Activated naive CD4-positive, alpha-beta T cell treated with anti-CD3 and anti-CD28 coated beads, Interleukin-2, amount 10 ng/mL, durations not matched to agents 7 days and 5 days (primary cell): ENCODE results near the gene PMEPA1.

Experiments
- CTCF ChIA-PET: fragments of 350-600 bp; sonication (Branson Sonifier 250); formaldehyde crosslinking; loops from one replicate; lab custom pipeline; 2021; ENCODE audit warnings: antibody characterized with exemption; lab: Charles Lee
- DNase-seq: peaks from one replicate; pipeline ENCODE4 v3.0.0-alpha.2; 2020
- H3K27ac Mint-ChIP-seq: one replicate; pipeline ENCODE4 v1.8.0; 2021; ENCODE audit warnings: mild to moderate bottlenecking, moderate library complexity, mixed read lengths
- H3K27me3 Mint-ChIP-seq: one replicate; pipeline ENCODE4 v1.8.0; 2021; ENCODE audit warnings: mild to moderate bottlenecking, mixed read lengths
- H3K36me3 Mint-ChIP-seq: one replicate; pipeline ENCODE4 v1.8.0; 2021; ENCODE audit warnings: mixed read lengths
- H3K4me1 Mint-ChIP-seq: one replicate; pipeline ENCODE4 v1.8.0; 2021; ENCODE audit warnings: mixed read lengths
- H3K4me3 Mint-ChIP-seq: one replicate; pipeline ENCODE4 v1.8.0; 2021; ENCODE audit warnings: mild to moderate bottlenecking, moderate library complexity, mixed read lengths
- H3K9me3 Mint-ChIP-seq: one replicate; pipeline ENCODE4 v1.8.0; 2021; ENCODE audit warnings: mixed read lengths

Gene PMEPA1

DNA sequence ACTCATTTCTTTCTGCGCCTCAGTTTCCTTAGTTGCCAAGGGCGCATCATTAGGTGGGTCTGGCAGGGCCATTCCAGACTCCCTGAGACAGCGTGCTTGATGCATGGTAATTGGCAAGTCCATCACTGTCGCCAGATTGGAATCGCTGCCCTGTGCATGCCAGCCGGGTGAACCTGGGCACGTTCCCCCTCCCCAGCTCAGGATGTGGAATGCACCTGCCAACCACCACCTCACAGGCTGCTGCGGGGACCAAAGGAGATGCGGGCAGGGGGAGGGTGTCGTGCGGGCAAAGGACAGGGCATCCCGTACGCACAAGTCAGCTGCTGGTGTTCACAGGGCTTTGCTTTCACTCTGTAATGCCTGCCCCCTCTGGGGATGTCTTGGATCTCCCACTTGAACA, 36.4 kb upstream of the PMEPA1 start:
- H3K27me3 Mint-ChIP-seq: peaks cover 51% of the 10 kb centered on the region
- no peak overlapping the region for H3K27ac Mint-ChIP-seq
- no peak overlapping the region for H3K4me3 Mint-ChIP-seq
- CTCF ChIA-PET: no interaction called here
- peaks cover 12% of the 10 kb centered on the region for H3K4me1 Mint-ChIP-seq
- no peaks in the 10 kb centered on the region for H3K36me3 Mint-ChIP-seq
- DNase-seq: no peak
- no peaks in the 10 kb centered on the region for H3K9me3 Mint-ChIP-seq

DNA sequence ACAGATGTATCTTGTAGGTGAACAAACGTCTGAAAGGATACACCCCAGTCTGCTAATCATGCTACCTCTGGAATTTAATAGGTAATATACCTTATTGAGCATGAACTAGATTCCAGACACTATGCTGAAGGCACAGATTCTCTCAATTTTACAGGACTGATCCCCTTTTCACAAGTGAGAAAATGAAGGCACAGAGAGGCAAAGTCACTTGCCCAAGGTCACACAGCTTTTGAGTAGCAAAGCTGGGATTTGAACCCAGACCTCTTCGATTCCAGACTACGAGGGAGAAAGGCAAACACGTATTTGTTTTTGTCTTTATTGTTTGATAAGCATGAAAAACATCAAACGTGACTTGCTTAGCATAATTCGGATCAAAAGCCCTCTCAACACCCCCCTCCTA, 34.4 kb upstream of the PMEPA1 start:
- no peak overlapping the region for H3K4me3 Mint-ChIP-seq
- H3K27me3 Mint-ChIP-seq: peaks cover 34% of the 10 kb centered on the region
- no peaks in the 10 kb centered on the region for H3K36me3 Mint-ChIP-seq
- CTCF ChIA-PET: no interaction called here
- no peak overlapping the region for H3K27ac Mint-ChIP-seq
- no peak for DNase-seq
- H3K4me1 Mint-ChIP-seq: peaks cover 9% of the 10 kb centered on the region
- no peaks in the 10 kb centered on the region for H3K9me3 Mint-ChIP-seq

DNA sequence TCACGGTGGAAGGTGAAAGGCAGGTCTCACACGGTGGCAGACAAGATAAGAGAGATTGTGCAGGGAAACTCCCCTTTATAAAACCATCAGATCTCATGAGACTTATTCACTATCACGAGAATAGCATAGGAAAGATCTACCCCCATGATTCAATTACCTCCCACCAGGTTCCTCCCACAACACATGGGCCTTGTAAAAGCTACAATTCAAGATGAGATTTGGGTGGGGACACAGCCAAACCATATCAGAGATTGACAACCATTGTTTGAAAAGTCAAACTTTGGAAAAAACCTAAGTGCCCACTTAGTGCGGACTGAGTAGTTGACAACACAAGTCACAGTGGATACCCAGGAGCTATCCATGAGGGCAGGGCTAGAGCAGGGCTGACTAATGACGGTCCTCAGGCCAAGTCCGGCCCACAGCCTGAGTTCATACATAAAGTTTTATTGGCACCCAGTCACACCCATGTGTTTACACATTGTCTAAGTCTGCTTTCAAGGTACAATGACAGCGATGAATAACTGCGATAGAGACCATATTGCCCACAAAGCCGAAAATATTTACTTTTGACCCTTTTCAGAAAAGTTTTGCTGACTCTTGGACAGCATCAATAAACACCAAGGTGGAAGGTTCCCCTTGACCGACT, 33.8 kb upstream of the PMEPA1 start:
- CTCF ChIA-PET: no interaction called here

DNA sequence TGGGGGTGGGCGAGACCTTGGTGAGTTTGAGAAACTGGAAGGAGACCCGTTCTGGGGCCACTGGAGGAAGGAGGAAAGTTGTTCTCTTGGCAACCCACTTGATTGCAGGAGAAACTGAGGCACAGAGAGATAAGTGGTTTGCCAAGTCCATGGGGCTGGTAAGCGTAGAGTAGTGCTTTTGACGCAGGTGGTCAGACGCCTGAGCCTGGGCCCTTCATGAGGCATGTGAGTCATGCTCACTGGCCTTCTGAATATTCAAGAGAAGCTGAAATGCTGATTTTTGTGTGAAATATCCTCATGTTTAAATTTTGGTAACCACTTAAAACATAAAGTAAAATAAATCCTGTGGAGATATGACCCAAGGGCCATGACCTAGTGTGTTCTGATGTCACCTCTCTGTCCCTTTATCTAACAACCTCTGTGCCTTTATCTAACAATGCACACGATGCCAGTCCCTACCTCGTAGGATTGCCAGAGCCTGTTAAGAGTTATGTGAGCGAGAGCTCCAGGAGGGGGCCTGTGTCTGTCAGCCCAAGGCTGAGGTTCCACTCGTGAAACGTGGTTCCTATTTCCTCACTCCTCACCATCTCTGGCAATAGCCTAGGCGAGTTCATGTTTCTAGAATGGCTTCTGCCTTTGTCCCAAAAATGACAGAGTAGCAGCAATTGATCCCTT, 32.8 kb upstream of the PMEPA1 start:
- DNase-seq: no peak
- CTCF ChIA-PET: no interaction called here
- no peak overlapping the region for H3K4me3 Mint-ChIP-seq
- no peaks in the 10 kb centered on the region for H3K9me3 Mint-ChIP-seq
- H3K36me3 Mint-ChIP-seq: no peaks in the 10 kb centered on the region
- no peak overlapping the region for H3K27ac Mint-ChIP-seq
- peaks cover 20% of the 10 kb centered on the region for H3K27me3 Mint-ChIP-seq
- no peaks in the 10 kb centered on the region for H3K4me1 Mint-ChIP-seq

More for the DNA sequence above, 33.8 kb upstream of the PMEPA1 start:
- no peak overlapping the region for H3K27ac Mint-ChIP-seq
- H3K4me1 Mint-ChIP-seq: peaks cover 3% of the 10 kb centered on the region
- DNase-seq: no peak
- H3K9me3 Mint-ChIP-seq: no peaks in the 10 kb centered on the region
- no peaks in the 10 kb centered on the region for H3K36me3 Mint-ChIP-seq
- H3K4me3 Mint-ChIP-seq: no peak overlapping the region
- peaks cover 28% of the 10 kb centered on the region for H3K27me3 Mint-ChIP-seq

DNA sequence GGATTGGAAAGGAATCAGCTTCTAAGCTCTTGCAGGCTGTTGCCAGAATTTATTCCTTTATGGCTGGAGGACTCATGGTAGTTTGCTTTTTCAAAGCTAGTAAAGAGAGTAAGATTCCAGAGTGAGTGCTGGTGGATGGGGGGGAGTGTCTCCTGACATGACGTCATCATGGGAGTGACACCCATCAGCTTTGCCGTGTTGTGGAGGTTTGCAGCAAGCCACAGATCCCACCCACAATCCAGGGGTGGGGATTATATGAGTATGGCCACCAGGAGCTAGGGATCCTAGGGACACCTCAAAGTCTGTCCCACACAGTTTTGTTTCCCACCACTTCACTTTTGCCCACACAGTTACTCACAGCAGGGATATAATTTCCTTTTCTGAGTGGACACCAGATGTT, 28.7 kb upstream of the PMEPA1 start:
- Mint-ChIP-seq H3K27me3 (peaks cover 22% of the 10 kb centered on the region), H3K4me1 (no peaks in the 10 kb centered on the region), H3K4me3 (no peak overlapping the region), H3K36me3 (no peaks in the 10 kb centered on the region), H3K9me3 (no peaks in the 10 kb centered on the region), H3K27ac (no peak overlapping the region)
- DNase-seq: no peak
- CTCF ChIA-PET: no interaction called here

DNA sequence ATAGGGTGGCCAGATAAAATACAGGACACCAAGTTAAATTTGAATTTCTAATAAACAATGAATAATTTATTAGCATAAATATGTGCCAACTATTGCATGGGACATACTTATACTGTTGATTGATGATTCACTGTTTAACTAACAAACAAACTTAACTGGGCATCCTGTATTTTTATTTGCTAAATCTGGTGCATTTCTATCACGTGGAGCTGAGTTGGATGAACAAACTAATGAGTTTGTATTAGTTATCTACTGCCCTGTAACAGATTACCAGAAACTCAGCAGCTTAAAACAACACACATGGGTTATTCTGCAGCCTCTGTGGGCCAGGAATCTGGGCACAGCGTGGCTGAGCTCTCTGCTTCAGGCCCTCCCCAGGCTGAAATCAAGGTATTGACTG, 28.2 kb upstream of the PMEPA1 start:
- no peak overlapping the region for H3K4me3 Mint-ChIP-seq
- no peak for DNase-seq
- CTCF ChIA-PET: no interaction called here
- no peaks in the 10 kb centered on the region for H3K9me3 Mint-ChIP-seq
- no peaks in the 10 kb centered on the region for H3K4me1 Mint-ChIP-seq
- no peaks in the 10 kb centered on the region for H3K36me3 Mint-ChIP-seq
- H3K27ac Mint-ChIP-seq: no peak overlapping the region
- H3K27me3 Mint-ChIP-seq: peaks cover 22% of the 10 kb centered on the region

DNA sequence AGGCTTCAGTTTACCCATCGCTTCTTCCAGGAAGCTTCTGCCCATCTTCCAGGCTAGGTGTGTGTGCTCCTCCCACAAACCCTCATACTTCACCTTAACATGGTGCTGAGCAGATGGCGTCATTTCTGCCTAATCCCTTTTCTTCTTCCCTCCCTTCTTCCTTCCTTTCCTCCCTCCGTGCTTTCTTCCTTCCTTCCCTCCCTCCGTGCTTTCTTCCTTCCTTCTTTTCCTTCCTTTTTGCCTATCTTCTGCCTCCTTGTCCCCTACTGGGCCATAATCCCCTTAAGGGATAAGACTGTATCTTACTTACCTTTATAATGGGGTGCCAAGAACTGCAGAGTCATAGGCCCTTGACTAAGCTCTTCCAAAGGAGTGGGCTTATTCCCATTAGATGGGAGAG, 27.5 kb upstream of the PMEPA1 start:
- H3K27me3 Mint-ChIP-seq: peaks cover 21% of the 10 kb centered on the region
- H3K4me3 Mint-ChIP-seq: no peak overlapping the region
- no peaks in the 10 kb centered on the region for H3K9me3 Mint-ChIP-seq
- CTCF ChIA-PET: no interaction called here
- H3K36me3 Mint-ChIP-seq: no peaks in the 10 kb centered on the region
- no peak overlapping the region for H3K27ac Mint-ChIP-seq
- no peak for DNase-seq
- no peaks in the 10 kb centered on the region for H3K4me1 Mint-ChIP-seq

DNA sequence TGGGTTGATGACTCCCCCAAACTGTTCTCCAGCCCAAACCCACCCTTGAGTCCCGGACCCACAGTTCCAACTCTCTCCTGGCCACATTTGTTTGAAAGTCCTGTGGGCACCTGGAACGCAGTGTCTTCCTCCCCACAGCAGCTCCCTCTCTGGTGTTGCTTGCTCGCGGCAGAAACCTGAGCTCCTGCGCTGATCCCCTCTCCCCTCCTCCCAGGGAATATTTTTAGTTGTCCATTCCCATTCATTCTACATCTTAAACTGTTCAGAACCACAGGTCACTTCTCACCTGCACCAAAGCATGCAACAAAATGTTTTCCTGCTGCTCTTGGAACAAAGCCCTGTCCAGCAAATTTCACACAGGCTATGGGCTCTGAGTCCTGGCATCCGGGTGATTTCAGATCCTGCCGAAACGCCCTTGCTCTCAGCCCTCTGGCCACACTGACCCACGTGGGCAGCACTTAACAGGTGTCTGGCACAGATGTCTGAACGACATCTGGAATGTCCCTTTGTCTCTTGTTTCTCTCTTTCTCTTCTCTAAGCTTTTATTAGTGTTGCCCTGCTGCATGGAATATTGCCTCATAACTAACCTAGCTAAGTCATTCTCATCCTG, 27.0 kb upstream of the PMEPA1 start:
- Mint-ChIP-seq H3K36me3 (no peaks in the 10 kb centered on the region), H3K27ac (no peak overlapping the region), H3K9me3 (no peaks in the 10 kb centered on the region), H3K27me3 (peaks cover 19% of the 10 kb centered on the region), H3K4me1 (no peaks in the 10 kb centered on the region), H3K4me3 (no peak overlapping the region)
- CTCF ChIA-PET: no interaction called here
- DNase-seq: no peak

DNA sequence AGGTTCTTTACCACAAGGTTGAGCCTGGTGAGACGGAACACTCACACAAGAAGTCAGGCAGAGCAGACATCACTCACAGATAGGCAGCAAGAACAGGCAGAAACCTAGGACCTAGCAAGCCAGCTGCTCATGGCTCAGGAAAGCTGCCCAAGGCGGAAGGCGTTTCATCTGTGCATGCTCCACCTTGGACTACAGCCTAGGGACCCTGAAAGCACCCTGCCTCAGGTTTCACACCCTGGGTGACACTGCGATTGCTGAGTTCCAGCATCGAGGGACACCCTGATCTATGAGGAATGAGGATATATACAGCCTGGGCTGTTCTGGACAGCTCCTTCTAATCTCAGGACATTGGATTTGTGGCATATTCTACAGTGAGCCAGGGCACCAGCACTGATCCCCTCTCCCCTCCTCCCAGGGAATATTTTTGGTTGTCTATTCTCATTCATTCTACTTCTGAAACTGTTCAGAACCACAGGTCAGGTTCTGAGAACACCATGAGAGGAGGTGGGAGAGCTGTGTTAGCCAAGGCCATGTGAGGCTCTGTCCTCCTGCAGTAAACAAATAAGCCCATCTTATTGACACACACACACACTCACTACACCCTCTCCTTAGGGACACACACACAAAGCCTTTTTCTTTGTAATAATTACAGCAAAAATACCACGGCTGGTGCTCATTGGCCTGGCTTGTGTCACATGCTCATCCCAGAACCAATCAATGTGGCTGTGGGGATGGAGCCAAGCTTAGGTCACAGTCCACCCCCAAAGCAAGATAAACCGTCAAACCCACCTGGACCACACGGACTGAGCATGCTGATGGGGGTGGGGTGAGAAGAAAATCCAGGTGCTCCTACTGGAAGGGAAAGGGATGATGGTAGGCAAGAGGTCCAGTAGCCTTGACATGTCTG, 26.3 kb upstream of the PMEPA1 start:
- Mint-ChIP-seq H3K27ac (no peak overlapping the region), H3K36me3 (no peaks in the 10 kb centered on the region), H3K9me3 (no peaks in the 10 kb centered on the region), H3K4me3 (no peak overlapping the region), H3K4me1 (no peaks in the 10 kb centered on the region), H3K27me3 (peaks cover 16% of the 10 kb centered on the region)
- no peak for DNase-seq
- CTCF ChIA-PET: no interaction called here

DNA sequence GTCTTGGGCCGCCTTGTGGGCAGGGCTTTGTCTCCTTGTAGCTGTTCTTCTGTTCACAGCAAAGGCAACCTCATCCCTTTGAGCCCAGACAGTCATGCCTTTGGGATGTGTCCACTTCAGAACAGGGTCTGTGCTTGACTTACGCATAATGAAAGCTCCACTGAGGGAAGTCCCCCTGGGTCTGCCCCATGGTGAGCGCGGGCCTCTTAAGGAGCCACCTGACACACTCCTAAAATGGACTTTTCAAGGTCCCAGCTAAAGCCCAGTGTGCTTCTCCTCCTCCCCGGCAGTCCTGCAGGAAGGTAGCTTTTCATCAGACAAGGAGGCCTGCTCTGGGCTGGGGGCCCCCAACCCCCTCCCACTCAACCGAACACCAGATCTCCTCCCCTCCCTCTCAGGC, 24.9 kb upstream of the PMEPA1 start:
- Mint-ChIP-seq H3K27ac (no peak overlapping the region), H3K4me1 (no peaks in the 10 kb centered on the region), H3K36me3 (no peaks in the 10 kb centered on the region), H3K27me3 (peaks cover 16% of the 10 kb centered on the region), H3K4me3 (no peak overlapping the region), H3K9me3 (no peaks in the 10 kb centered on the region)
- no peak for DNase-seq
- CTCF ChIA-PET: no interaction called here

DNA sequence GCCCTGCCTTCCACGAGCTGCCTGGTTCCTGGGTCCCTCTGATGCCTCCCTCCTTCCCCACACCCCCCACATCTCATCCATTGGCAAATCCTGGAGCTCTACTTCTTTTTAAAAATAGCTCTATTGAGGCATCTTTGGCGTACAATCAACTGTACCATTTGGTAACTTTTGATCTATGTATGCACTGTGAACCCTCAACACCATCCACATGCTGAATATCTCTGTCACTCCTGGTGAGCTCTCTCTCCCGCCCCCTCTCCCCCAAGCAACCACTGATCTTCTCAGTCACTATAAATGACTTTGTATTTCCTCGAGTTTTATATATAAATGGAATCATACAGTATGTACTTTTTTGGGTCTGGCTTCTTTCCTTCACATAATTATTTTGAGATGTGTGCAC, 22.4 kb upstream of the PMEPA1 start:
- DNase-seq: no peak
- Mint-ChIP-seq H3K27ac (no peak overlapping the region), H3K4me3 (no peak overlapping the region), H3K4me1 (no peaks in the 10 kb centered on the region), H3K36me3 (no peaks in the 10 kb centered on the region), H3K9me3 (no peaks in the 10 kb centered on the region), H3K27me3 (peaks cover 12% of the 10 kb centered on the region)
- CTCF ChIA-PET: no interaction called here

DNA sequence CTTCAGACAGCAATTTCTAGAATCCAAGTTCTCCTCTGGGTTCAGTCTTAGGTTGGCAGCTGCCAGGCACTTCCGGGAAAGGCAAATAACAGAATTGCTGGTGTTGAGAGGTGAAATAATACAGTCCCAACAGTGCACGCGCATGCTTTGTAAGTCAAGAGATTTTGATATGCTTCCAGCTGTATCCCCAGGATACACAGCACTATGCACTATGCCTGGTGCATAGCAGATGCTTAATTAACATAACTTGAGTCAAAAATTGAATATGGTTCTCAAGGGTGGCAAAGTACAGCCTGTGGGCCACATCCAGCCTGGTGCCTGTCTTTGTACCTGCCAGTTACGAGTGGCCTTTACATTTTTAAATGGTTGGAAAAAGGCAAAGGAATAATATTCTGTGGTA, 18.9 kb upstream of the PMEPA1 start:
- no peaks in the 10 kb centered on the region for H3K4me1 Mint-ChIP-seq
- H3K36me3 Mint-ChIP-seq: no peaks in the 10 kb centered on the region
- CTCF ChIA-PET: no interaction called here
- H3K27me3 Mint-ChIP-seq: peaks cover 17% of the 10 kb centered on the region
- H3K9me3 Mint-ChIP-seq: no peaks in the 10 kb centered on the region
- no peak overlapping the region for H3K4me3 Mint-ChIP-seq
- H3K27ac Mint-ChIP-seq: no peak overlapping the region
- DNase-seq: no peak

DNA sequence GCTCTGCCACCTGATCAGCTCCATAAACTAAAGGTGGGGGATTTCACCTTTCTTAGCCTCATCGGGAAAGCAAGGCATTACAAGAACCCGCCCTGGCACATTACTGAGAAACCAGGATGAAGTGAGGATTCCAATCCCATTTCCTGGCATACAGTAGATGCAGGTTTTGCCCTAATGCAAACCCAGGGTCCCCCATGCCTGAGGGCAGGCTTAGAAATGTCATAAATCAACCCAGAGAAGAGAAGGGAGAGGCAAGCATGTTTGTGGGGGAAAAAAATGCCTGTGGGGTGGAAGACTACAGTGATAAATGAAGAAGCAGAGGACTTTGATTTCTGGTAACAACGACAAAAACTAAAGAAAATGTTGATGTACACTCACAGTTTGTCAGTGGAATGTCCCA, 18.0 kb upstream of the PMEPA1 start:
- Mint-ChIP-seq H3K4me3 (no peak overlapping the region), H3K27ac (no peak overlapping the region), H3K4me1 (no peaks in the 10 kb centered on the region), H3K9me3 (no peaks in the 10 kb centered on the region), H3K27me3 (peaks cover 25% of the 10 kb centered on the region), H3K36me3 (no peaks in the 10 kb centered on the region)
- CTCF ChIA-PET: no interaction called here
- DNase-seq: no peak

DNA sequence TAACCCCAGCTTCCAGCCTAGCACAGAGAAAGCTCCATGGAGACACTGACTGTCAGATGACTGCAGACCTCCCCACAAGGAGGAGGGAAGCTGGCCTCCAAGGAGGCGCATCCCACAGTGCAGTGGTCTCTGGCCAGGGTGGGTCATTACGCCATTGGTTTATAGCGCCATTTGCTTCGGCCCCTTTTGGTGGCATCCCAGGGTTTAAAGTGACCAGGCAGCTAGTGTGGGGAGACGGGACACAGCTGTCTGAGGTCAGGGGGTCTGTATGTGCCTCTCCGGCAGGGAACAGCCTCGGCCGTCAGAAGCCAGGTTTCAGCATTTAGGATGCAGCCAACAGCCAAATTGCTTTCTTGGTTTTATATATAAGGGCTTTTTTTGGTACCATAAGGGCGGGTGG, 15.8 kb upstream of the PMEPA1 start:
- DNase-seq: no peak
- Mint-ChIP-seq H3K4me3 (no peak overlapping the region), H3K27ac (no peak overlapping the region), H3K9me3 (no peaks in the 10 kb centered on the region), H3K4me1 (no peaks in the 10 kb centered on the region), H3K36me3 (no peaks in the 10 kb centered on the region), H3K27me3 (peaks cover 20% of the 10 kb centered on the region)
- CTCF ChIA-PET: no interaction called here
